IMR-90 (cell line): Measurements from ENCODE around the gene SYTL4. TPM values are rescaled to one million over a fixed set of nuclear protein-coding genes. Genes with fewer than 3 reads are reported as not detected.

Source experiments
- ATAC-seq: fragments of 200-7000 bp; cut with Tn5 transposase; 2 replicates; pipeline ENCODE4 v1.9.1; 2020; ENCODE audit warnings: low read depth, mild to moderate bottlenecking, moderate library complexity
- BruUV-seq: library from RNA; stranded (reverse); fragments of 400-500 nt; replicated peaks from 2 replicates; lab custom pipeline; 2021; lab: Mats Ljungman, UMichigan
- CTCF ChIA-PET: fragments of 300-600 bp; formaldehyde crosslinking; extraction: SDS; loops from one replicate; lab custom pipeline; 2021; ENCODE audit warnings: antibody characterized with exemption; lab: Yijun Ruan, JAX
- POLR2A ChIA-PET: fragments of 300-600 bp; sonication (Branson Sonifier 250); formaldehyde crosslinking; loops from one replicate; lab custom pipeline; 2022; ENCODE audit warnings: antibody characterized with exemption; ENCODE audit not compliant: unreplicated experiment; lab: Charles Lee
- DNase-seq: peaks from one replicate; pipeline ENCODE4 v3.0.0; 2013
- H2AFZ ChIP-seq: replicated peaks from 2 replicates; pipeline ENCODE3; 2013; ENCODE audit warnings: low read length, mild to moderate bottlenecking; ENCODE audit not compliant: poor library complexity
- H2AK5ac ChIP-seq: 2 replicates; pipeline ENCODE4 v1.6.1; 2013; ENCODE audit warnings: low read depth, low read length, inconsistent platforms
- H2AK9ac ChIP-seq: replicated peaks from 2 replicates; pipeline ENCODE3; 2013; ENCODE audit warnings: mild to moderate bottlenecking, low read depth, low read length, moderate library complexity; ENCODE audit not compliant: poor library complexity
- H2BK120ac ChIP-seq: 2 replicates; pipeline ENCODE4 v1.6.1; 2013; ENCODE audit warnings: low read depth, low read length, inconsistent platforms
- H2BK15ac ChIP-seq: 3 replicates; pipeline ENCODE4 v1.6.1; 2013; ENCODE audit warnings: low read depth, low read length, inconsistent platforms
- H2BK20ac ChIP-seq: 2 replicates; pipeline ENCODE4 v1.6.1; 2013; ENCODE audit warnings: low read depth, mild to moderate bottlenecking, inconsistent platforms, low read length, moderate library complexity
- H2BK5ac ChIP-seq: 2 replicates; pipeline ENCODE4 v1.6.1; 2013; ENCODE audit warnings: mild to moderate bottlenecking, low read depth, low read length, inconsistent platforms; ENCODE audit not compliant: poor library complexity, severe bottlenecking
- H3K14ac ChIP-seq: replicated peaks from 2 replicates; pipeline ENCODE4 v1.6.1; 2013; ENCODE audit warnings: low read depth, low read length, inconsistent platforms
- H3K18ac ChIP-seq: 2 replicates; pipeline ENCODE4 v1.6.1; 2013; ENCODE audit warnings: low read depth, low read length, control low read depth
- H3K23ac ChIP-seq: 2 replicates; pipeline ENCODE4 v1.6.1; 2013; ENCODE audit warnings: low read depth, low read length, inconsistent platforms
- H3K27ac ChIP-seq: 2 replicates; pipeline ENCODE4 v1.5.1; 2013; ENCODE audit warnings: mild to moderate bottlenecking, control low read depth, low read length; ENCODE audit not compliant: insufficient read depth
- H3K27me3 ChIP-seq: 2 replicates; pipeline ENCODE4 v1.6.1; 2013; ENCODE audit warnings: low read length; ENCODE audit not compliant: control insufficient read depth, insufficient read depth
- H3K36me3 ChIP-seq: 2 replicates; pipeline ENCODE4 v1.6.1; 2013; ENCODE audit warnings: low read length, mixed read lengths; ENCODE audit not compliant: control insufficient read depth, insufficient read depth
- H3K4ac ChIP-seq: 2 replicates; pipeline ENCODE4 v1.6.1; 2013; ENCODE audit warnings: low read depth, low read length, inconsistent platforms
- H3K4me1 ChIP-seq: 2 replicates; pipeline ENCODE4 v1.6.1; 2013; ENCODE audit warnings: low read length, mixed read lengths; ENCODE audit not compliant: control insufficient read depth, insufficient read depth
- H3K4me2 ChIP-seq: 2 replicates; pipeline ENCODE4 v1.6.1; 2013; ENCODE audit warnings: low read depth, mild to moderate bottlenecking, control low read depth, low read length, moderate library complexity
- H3K4me3 ChIP-seq: 2 replicates; pipeline ENCODE4 v1.5.1; 2013; ENCODE audit warnings: low read depth, mild to moderate bottlenecking, control low read depth, low read length, moderate library complexity; ENCODE audit not compliant: insufficient read depth
- H3K56ac ChIP-seq: 2 replicates; pipeline ENCODE4 v1.6.1; 2013; ENCODE audit warnings: low read length, inconsistent platforms; ENCODE audit not compliant: insufficient read depth; ENCODE audit errors: extremely low read depth
- H3K79me1 ChIP-seq, 2 experiments: 2 replicates each; pipeline ENCODE4 v1.6.1; 2013; ENCODE audit warnings: low read length in 2 of 2, inconsistent platforms in 1 of 2, low read depth in 1 of 2
- H3K9ac ChIP-seq: 2 replicates; pipeline ENCODE4 v1.6.1; 2013; ENCODE audit warnings: low read depth, low read length, control low read depth
- H3K9me1 ChIP-seq: 2 replicates; pipeline ENCODE4 v1.6.1; 2013; ENCODE audit warnings: low read length, inconsistent platforms; ENCODE audit not compliant: insufficient read depth
- H3K9me3 ChIP-seq: 2 replicates; pipeline ENCODE4 v1.6.1; 2013; ENCODE audit warnings: low read length; ENCODE audit not compliant: control insufficient read depth, insufficient read depth
- H4K20me1 ChIP-seq: 2 replicates; pipeline ENCODE4 v1.6.1; 2013; ENCODE audit warnings: low read length, inconsistent platforms; ENCODE audit not compliant: insufficient read depth
- H4K5ac ChIP-seq: 2 replicates; pipeline ENCODE4 v1.6.1; 2013; ENCODE audit warnings: mild to moderate bottlenecking, low read depth, low read length, control low read depth
- H4K8ac ChIP-seq, 2 experiments: 2 replicates each; pipeline ENCODE4 v1.6.1; 2013; ENCODE audit warnings: low read depth in 2 of 2, low read length in 2 of 2, control low read depth in 1 of 2, inconsistent platforms in 1 of 2
- H4K91ac ChIP-seq: 2 replicates; pipeline ENCODE4 v1.6.1; 2013; ENCODE audit warnings: low read depth, low read length, inconsistent platforms; ENCODE audit not compliant: insufficient read depth
- CEBPB ChIP-seq: IDR thresholded peaks from 2 replicates; pipeline ENCODE4 v1.6.1; 2012; ENCODE audit warnings: low read depth, low read length, improper control_type of control experiment
- RAD21 ChIP-seq: IDR thresholded peaks from 2 replicates; pipeline ENCODE4 v1.6.1; 2012; ENCODE audit warnings: low read length, improper control_type of control experiment
- RFX5 ChIP-seq: IDR thresholded peaks from 2 replicates; pipeline ENCODE4 v1.8.0; 2012; ENCODE audit warnings: low read depth, mild to moderate bottlenecking, low read length, moderate library complexity
- WGBS, 2 experiments: methylation state at CpG; one replicate each; pipeline versions ENCODE4 v1.1.5 to v1.1.7; 2013; ENCODE audit warnings: missing lambda C conversion rate in 2 of 2; ENCODE audit not compliant: insufficient read length in 1 of 2; ENCODE audit errors: extremely low coverage in 2 of 2; 5-methylcytosine and 5-hydroxymethylcytosine counted together
- dilution Hi-C: fragments of 300-500 bp; cut with HindIII; formaldehyde crosslinking; loops from one replicate; pipeline ENCODE4 v1.14.3; 2018; ENCODE audit warnings: low sequenced_read_pairs; ENCODE audit not compliant: unreplicated experiment
- in situ Hi-C: fragments of 300-500 bp; cut with MboI; formaldehyde crosslinking; loops from 3 replicates; pipeline ENCODE4 v1.14.3; 2019; ENCODE audit warnings: low sequenced_read_pairs, inconsistent platforms, mixed read lengths
- intact Hi-C: fragments of 100-400 bp; cut with micrococcal nuclease; formaldehyde crosslinking; loops from 2 replicates; pipeline ENCODE4 v1.10.0; 2022
- polyA plus RNA-seq, 3 experiments: library from polyadenylated mRNA; depleted of rRNA; stranded (reverse); fragments of >200 nt; gene quantifications; 2 replicates each; pipeline ENCODE4 v1.2.3, GENCODE V29; 2012; ENCODE audit warnings: low replicate concordance in 1 of 3
- total RNA-seq: library from RNA; depleted of rRNA; stranded (reverse); fragments of >200 nt; gene quantifications from 2 replicates; pipeline ENCODE4 v1.2.3, GENCODE V29; 2012

SYTL4 gene
- total and polyA plus RNA-seq, 2 of the 4 experiments (the other 2 are of a cell fraction), result 2.3 to 2.4 TPM

- Histone ChIP-seq H3K9me1 (peaks cover 3% of the 10 kb centered on the region; the same call in 1 of the 2 replicates), H3K4me3 (no peak overlapping the region), H3K56ac (no peak overlapping the region), H3K14ac (no peak overlapping the region), H2AFZ (no peak overlapping the region), H3K9me3 (no peaks in the 10 kb centered on the region), H3K4me1 (peaks cover 4% of the 10 kb centered on the region), H2AK9ac (no peak overlapping the region), H3K79me1 (no peaks in the 10 kb centered on the region), H4K91ac (no peak overlapping the region), H3K27ac (no peak overlapping the region), H2BK120ac (no peak overlapping the region), H3K36me3 (peaks cover 15% of the 10 kb centered on the region), H3K4ac (no peak overlapping the region), H4K5ac (no peak overlapping the region), H4K20me1 (no peaks in the 10 kb centered on the region), H2BK15ac (no peak overlapping the region), H4K8ac (no peak overlapping the region), H2BK5ac (no peak overlapping the region), H2BK20ac (no peak overlapping the region), H2AK5ac (no peak overlapping the region), H3K4me2 (no peak overlapping the region), H3K27me3 (no peaks in the 10 kb centered on the region; the same call in 1 of the 2 replicates), H3K9ac (no peak overlapping the region), H3K18ac (no peak overlapping the region), H3K23ac (no peak overlapping the region)
- dilution Hi-C loops, result no loop called here
- ATAC-seq (no peak), DNase-seq (no peak)
- POLR2A ChIA-PET, result no interaction called here
- BruUV-seq, result no TSS peak
- TF ChIP-seq RAD21, result no peak
- no peak for TF ChIP-seq RFX5
- TF ChIP-seq CEBPB, result no peak
- intact Hi-C loops, result no loop called here
- CTCF ChIA-PET, result interaction anchor here (1.0 to 1.6 kb wide), 2 partner anchors 9 kb away, joined by 4 to 5 read pairs; no protein-coding TSS in a partner anchor
- WGBS, 2 experiments, result 100% methylated on average over 4 of the region's 13 CpGs; no CpG with 5 or more reads in 1 of the 2 experiments
- in situ Hi-C loops, result no loop called here
These were observed 69.8 kb downstream of the SYTL4 start for GRCh38 chrX:100662170-100662569.
